ENCODE measurements around the gene CDH23.

- TF ChIP-seq, protein P1, sequence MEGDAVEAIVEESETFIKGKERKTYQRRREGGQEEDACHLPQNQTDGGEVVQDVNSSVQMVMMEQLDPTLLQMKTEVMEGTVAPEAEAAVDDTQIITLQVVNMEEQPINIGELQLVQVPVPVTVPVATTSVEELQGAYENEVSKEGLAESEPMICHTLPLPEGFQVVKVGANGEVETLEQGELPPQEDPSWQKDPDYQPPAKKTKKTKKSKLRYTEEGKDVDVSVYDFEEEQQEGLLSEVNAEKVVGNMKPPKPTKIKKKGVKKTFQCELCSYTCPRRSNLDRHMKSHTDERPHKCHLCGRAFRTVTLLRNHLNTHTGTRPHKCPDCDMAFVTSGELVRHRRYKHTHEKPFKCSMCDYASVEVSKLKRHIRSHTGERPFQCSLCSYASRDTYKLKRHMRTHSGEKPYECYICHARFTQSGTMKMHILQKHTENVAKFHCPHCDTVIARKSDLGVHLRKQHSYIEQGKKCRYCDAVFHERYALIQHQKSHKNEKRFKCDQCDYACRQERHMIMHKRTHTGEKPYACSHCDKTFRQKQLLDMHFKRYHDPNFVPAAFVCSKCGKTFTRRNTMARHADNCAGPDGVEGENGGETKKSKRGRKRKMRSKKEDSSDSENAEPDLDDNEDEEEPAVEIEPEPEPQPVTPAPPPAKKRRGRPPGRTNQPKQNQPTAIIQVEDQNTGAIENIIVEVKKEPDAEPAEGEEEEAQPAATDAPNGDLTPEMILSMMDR (IDR thresholded peaks at IDR 0.05) = no peak
- TF ChIP-seq HMGXB4 (CRISPR knock-in tag; IDR thresholded peaks at IDR 0.05; ENCODE audit: borderline replicate concordance) (no peak), SMC3 (IDR thresholded peaks at IDR 0.05) (no peak), MAFK (IDR thresholded peaks at IDR 0.05; ENCODE audit: partially characterized antibody) (no peak), MYC (IDR thresholded peaks at IDR 0.05; ENCODE audit: borderline replicate concordance, low read length) (no peak), RFX5 (IDR thresholded peaks at IDR 0.05) (no peak), USF2 (IDR thresholded peaks at IDR 0.05) (no peak), PHF8 (IDR thresholded peaks at IDR 0.05; ENCODE audit: borderline replicate concordance, low read depth) (no peak), FOSL2 (IDR thresholded peaks at IDR 0.05) (no peak), FOSL2 (CRISPR knock-in tag; IDR thresholded peaks at IDR 0.05) (no peak), RAD21 (conservative IDR thresholded peaks at IDR 0.05 in 1 of 2, IDR thresholded peaks at IDR 0.05 in 1 of 2) (no peak), EP300 (IDR thresholded peaks at IDR 0.05) (no peak), SREBF2 (IDR thresholded peaks at IDR 0.05) (no peak), CEBPB (IDR thresholded peaks at IDR 0.05) (no peak)
Measured at GRCh38 chr10:71458387-71458786, 61.7 kb downstream of the CDH23 start.

All from A549 (cell line).